HG03060 (cell line): Measurements from ENCODE around the gene SP4.

ENCODE experiments used
- ATAC-seq: cut with Tn5 transposase; IDR thresholded peaks from one replicate; pipeline ENCODE4 v1.9.1; 2021; ENCODE audit warnings: low read depth, moderate number of reproducible peaks; ENCODE audit not compliant: unreplicated experiment

SP4 gene

DNA sequence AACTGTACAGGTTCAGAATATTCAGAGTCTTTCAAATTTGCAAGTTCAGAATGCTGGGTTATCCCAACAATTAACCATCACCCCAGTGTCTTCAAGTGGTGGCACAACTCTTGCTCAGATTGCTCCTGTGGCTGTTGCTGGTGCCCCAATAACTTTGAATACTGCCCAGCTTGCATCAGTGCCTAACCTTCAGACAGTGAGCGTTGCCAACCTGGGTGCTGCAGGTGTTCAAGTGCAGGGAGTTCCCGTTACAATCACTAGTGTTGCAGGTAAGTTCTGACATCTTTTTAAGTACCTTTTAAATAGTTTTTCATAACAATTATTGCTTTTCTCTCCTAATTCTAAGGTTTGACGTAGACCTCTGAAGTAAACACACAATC lies 2.7 kb downstream of the SP4 start:
- ATAC-seq = no peak

DNA sequence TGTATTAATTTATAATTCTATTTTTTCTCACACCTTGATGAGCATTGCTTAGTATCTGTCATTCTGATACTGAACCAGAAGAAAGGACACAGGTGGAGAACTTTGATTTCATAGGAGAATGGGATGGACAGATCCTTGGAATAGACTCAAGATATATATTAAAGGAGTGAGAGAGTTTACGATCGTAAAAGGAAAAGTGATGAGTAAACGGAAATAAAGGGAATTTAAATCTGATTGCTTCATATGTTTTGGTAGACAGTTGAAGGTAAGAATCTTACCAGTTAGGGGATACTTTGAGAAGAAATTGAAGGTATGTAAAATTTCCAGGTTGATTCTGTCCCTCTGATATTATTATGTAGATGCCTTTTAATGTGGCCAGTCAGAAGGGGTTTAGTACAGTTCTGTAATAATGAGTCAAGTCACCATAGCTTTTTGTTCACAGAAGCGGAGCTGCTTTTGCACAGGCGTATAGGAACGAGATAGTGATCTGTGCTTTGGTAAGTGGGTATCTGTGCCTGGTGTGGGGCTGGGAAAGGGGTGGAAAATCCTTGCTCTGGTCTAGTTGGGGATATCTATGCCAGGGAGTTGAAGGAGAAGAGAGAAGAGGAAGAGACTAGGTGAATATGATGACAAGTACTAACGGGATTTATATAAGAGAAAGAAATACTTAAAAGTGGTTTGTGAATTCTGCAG lies 15.4 kb downstream of the SP4 start:
- no peak for ATAC-seq

DNA sequence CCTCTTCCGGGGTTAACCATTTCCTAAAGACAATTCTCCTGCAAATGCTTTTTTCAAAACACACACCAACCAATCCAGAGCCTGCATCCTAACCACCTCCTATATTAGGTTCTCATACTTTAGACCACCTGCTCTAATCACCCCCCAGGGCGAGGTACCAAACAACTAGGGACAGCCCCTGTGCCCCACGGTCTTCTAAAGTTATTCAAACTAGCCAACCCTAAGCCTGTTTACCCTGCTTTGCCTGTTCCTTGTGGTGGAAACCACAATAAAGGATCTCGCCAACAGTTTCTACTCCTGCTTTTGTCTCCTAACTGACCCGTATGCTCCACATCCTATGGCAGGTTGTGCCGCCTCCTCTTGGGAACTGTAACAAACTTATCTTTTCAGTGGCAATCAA lies 21.1 kb downstream of the SP4 start:
- ATAC-seq = no peak

DNA sequence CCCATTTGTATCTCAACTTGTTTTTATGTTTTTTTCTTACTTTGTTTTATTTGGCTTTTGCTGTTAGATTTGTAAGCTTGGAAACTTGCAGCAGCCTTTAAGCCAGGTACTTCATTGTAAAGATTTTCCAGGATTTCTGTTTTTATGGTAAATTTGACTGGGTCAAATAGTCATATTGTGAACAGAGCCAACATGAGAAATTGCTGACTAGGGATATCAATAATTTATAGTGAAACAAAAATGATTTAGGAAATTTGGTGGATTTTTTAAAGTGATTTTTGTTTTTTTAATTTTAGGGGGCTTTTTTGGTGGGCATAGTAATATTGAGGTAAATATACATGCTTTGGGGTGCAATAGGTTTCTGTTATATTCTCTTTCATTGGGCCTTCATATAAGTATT lies 22.2 kb downstream of the SP4 start:
- no peak for ATAC-seq

DNA sequence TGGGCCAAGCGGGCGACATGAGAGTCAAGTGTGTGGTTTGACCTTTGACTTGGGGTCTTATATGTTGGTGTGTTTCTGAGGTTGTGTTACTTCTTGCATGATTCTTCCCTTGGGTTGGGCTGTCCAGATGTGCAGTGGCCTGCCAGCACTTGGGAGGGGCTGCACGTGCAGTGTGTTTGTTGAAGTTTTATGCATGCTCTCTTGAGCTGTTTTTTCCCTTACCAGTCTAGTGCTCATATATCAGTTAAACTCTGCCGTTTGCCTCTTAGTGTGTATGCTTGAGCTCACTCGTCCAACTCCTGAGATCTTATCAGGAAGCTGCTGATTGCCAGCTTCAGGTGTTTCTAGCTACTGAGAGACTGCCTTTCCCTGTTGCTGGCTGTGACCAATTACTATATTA lies 23.1 kb downstream of the SP4 start:
- ATAC-seq = no peak

DNA sequence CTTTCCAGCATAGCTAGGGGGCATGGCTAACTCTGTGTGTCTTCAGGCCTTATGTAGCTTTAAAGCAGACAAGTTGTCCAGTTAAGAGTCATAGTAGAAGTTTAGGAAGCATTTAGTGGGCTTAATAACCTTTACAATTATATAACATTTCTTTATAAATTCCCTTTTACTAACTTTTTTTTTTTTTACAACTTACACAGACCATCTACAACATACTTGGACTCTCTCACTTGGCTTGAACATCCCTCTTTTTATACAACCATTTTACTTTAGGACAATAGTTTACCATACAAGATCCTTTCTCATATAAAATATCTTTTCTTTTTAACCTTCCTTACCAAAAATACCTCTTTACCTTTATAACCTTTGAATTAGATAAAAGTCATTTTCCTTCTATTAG lies 26.3 kb downstream of the SP4 start:
- no peak for ATAC-seq

DNA sequence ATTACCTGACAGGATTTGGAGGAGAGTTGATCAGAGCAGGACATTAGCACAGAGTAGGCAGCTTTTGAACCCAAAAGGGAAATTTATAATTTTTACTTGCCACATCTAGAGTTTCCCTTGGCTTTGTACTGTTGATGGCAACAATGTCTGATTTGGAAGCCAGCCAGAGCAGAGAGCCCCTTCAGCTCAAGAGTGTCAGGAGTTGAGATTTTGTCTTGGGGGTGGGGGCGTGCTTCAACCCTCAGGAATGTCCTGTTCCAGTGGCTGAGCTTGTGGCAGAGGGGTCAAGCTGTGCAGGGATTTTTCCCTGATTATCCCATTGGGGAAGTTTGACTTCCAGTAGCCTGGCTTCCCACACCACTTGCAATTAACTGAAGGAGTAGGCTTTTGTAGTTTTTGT lies 27.0 kb downstream of the SP4 start:
- ATAC-seq = no peak

DNA sequence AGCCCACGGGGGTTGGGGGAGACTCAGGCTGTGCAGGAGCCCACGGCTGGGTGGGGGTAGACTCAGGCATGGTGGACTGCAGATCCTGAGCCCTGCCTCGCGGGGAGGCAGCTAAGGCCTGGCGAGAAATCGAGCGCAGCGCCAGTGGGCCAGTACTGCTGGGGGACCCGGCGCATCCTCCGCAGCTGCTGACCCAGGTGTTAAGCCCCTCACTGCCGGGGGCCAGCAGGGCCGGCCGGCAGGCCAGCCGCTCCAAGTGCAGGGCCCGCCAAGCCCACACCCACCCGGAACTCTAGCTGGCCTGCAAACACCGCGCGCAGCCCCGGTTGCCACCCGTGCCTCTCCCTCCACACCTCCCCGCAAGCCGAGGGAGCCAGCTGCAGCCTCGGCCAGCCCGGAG lies 33.4 kb downstream of the SP4 start:
- ATAC-seq = no peak

DNA sequence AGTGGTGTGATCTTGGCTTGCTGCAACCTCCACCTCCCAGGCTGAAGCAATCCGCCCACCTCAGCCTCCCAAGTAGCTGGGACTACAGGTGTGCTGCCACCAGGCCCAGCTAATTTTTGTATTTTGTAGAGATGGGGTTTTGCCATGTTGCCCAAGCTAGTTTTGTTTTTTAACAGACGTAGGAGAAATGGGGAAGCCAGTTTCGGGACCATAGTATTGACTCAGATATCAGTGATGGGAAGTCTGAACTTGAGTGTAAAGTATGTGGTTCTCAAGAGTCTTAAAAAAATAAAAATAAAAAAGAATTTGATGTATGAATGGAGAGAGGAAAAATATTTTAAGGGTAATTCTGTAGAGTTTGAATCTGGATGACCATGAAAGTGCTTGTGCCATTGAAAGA lies 34.2 kb downstream of the SP4 start:
- ATAC-seq = no peak

DNA sequence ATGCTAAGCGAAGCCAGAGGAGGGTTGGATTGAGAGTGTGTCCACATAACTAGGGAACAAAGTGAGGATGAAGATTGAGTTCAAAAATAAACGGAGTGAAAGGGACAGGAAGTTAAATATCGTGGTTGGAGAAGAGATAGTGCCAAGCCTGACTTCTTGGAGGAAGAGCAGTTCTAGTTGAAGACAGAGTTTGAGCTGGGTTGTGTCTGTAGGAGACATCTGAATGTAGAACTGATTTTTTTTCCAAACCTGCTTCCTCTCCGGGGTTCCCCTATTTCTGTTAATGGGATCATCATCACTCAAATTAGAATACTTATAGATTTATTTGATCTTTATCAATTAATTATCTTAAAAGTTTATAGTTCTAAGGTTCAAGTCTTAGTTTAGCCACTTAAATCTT lies 35.6 kb downstream of the SP4 start:
- ATAC-seq = no peak

DNA sequence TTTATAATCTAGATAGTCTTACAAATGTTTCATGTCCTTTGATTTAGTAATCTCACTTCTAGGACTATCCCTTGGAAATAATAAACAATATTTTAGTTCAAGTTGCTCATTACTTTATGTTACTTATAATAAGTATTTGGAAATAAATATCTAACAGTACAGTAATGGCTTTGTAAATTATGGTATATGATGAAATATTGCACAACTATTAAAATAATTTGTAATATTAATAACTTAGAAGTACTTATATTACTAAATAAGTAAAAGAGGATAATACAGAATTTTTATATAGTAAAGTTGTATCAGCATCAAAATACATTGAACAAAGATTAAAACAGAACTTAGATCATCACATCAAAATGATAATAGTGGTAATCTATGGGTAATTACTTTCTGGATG lies 41.1 kb downstream of the SP4 start:
- ATAC-seq = no peak

DNA sequence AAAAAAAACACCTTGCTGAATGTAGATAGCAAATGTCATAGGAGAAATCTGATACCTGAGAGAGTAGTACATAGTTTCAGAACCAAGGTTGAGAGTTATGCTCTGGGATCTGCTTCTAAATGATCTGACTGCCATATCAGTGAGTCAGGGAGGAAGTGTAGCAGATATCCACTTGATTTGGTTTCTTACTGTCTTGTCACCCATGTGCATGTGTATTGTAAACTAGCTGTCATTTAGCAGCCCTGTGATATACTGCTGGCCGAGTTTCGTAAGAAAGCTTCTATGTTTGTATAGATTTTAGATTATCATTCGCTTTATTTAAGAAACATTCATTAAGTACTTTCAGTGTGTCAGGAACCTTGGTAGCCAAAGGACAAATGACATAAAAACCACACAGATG lies 42.0 kb downstream of the SP4 start:
- no peak for ATAC-seq

DNA sequence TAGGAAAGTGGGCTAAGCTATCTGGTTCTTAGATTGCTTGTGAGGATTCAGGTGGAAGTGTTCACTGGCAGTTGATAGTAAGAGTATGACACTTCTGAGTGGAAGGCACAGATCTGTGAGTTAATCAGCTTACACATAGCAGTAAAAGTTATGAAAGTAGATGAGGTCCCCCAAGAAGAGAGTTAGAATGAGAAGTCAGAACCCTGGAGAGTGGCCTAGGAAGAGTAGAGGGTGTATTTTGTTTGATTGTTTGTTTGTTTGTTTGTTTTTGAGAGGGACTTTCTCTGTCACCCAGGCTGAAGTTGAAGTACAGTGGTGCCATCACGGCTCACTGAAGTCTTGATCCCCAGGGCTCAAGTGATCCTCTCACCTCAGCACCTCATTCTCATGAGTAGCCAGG lies 44.1 kb downstream of the SP4 start:
- no peak for ATAC-seq

DNA sequence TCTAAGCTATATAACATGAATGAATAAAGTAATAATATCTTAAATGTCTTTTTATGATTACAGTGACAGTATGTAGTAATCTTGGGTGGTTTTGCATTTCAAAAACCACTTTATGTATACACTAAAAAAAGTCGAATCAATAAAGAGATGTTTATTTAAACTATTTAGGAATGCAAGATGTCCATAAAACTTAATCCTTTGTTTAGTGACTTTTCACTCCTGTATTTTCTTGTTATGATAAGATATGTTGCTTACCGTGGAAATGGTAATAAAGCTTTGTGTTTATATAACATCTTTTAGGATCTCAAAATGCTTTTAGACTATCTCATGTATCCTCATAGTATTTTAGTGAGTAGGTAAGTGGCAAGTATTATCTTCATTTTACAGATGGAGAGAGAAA lies 48.5 kb downstream of the SP4 start:
- no peak for ATAC-seq

DNA sequence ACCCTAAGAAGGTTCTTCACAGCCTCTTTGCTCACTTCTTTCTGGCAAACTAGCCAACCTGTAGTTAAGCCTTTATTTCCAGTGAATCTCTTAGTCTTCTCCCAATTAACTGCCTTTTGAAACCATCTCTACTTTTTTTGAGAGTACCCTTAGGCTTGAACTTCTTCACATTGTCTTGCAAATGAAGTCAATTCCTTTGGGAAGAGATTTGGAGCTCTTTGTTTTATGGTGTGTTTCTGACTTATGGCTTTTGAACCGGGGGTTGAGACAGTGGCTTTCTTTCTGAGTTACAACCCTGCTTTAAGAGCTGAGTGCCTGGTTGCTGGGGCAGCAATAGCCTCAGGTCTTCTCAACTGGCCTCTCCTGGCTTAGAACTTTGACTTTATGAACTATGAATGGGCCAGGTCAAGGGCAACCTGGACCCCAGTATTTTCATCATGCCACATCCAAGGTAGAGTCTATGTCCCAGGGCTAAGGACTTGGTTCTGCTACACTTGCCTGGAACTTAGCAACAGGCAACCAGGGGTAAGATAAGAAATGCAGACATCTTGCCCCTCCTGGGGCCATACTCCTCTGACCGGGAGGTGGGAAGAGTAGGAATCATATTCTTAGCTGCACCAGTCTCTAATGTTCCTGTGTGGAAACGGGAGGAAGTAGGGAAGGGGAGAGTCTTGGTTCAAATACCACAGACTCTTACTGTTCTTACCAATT lies 53.0 kb downstream of the SP4 start:
- ATAC-seq = no peak

DNA sequence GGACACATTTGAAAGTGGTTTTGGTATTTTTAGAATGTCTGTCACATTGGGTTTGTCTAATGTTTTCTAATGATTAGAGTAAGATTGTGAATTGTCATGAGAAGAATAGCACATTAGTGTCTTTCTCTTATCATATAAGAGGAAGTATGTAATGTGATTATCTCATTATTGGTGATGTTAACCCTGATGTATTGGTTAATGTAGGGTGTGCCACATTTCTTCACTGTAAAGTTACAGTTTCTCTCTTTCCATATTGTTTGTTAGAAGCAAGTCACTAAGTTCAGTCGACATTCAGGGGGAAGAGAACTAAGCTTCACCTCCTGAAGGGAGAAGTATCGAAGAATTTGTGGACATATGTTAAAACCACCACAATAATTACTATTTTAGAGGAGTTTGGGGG lies 58.6 kb downstream of the SP4 start:
- ATAC-seq = no peak

DNA sequence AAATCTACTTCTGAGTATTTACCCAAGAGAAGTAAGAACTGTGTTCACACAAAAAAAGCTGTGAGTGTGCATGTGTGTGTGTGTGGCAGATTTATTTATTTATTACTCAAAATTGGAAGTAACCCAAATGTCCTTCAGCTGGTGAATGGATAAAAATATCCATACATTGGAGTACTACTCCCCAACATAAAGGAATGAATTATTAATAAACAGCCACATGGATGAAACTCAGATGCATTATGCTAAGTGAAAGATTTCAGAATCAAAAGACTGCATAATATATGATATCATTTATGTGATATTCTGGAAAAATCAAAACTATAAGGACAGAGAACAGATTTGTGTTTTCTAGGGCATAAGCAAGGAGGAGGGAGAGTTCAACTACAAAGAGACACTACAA lies 67.8 kb downstream of the SP4 start:
- no peak for ATAC-seq

DNA sequence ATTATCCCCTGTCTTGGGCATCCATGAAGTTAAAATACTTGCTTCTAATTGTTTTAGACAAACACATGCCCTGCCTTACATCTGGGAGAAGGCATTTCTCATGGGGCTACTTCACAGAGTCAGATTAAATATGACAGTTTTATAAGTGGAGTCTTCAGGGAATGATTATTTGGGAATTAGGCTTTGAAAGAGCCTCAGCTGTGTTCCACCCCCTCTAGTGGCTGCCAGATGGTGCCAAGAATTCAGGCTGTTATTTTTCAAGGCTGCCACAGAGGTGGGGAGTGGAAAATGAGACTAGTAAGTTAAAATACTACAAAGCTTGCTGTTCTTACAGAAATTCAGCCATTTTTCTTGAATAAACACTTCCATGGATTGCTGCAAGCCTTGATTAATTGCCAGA lies 69.2 kb downstream of the SP4 start:
- ATAC-seq = no peak

DNA sequence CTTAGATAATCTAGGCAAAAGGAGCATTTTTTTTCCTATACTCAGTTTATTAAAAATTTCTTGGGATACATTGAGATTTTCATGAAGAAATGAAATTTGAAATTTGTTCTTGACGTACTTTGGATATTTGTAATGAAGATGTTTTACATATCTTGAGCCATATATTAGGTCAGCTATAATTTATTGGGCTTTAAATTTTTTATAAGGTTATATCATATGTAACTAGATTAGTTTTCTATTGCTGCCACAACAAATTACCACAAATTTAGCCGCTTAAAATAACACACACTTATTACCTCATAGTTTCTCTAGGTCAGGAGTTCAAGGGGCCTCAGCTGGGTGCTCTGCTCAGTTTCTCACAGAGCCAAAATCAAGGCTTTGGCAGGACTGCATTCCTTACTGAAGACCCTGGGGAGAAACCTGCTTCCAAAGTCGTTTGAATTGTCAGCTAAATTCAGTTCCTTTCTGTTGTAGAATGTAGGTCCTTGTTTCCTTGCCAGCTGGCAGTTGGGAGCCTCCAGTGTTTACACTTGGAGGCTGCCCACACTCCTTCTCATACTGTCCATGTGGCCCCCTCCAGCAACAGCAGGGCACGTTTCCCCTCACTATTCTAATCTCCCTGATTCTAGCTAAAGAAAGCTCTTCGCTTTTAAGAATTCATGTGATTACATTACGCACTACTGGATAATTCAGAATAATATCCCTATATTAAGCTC lies 72.4 kb downstream of the SP4 start:
- no peak for ATAC-seq

DNA sequence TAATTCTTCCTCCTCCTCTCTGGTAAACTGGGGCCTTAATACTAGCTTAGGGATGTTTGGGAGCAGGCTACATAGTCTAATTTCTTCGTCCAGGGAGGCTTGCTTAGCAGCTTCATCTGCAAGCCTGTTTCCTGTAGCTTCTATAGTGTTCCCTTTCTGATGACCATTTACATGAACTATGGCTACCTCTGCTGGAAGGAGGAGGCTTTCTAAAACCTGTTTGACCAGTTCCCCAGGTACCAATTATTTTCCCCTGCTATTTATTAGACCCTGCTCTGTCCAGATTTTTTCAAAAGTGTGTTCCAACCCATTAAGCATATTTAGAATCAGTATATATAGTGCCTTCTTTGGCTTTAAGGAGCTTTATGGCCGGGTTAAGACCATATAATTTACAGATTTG lies 76.1 kb downstream of the SP4 start:
- ATAC-seq = no peak

DNA sequence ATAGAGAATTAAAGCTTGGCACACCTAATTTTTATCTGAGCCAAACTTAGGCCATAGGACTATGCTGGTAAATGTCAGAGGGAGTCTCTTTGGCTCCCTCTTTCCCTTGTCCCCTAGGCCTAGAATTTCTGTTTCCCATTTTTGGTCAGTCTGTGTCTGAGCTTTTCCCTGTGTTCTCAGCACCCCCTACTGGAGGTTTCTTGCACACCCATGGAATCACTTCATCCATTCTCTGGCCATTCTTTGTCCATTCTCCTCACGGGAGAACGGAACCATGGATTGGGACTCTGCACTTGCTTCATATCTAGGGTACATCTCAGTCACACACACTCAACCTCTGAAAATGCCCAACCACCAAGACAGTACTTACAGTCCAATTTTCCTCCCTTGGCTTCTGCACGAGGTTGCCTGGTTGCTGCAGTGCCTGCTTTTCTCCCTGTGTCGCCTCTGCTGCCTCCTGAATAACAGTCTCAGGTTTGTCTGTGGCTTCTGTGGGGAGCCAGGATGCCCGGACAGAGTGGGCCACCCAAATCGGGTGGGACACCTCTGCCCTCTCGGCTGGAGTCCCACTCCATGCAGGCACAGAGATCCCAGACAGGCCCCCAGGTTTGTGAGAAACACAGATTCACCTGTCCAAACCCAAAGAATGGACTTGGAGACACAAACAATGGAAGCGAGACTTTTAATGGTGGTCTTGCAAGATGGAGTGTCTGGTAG lies 79.9 kb downstream of the SP4 start:
- ATAC-seq = no peak
